Measurements from ENCODE around the gene PDE6B. TPM values are rescaled to one million over a fixed set of nuclear protein-coding genes. Genes with fewer than 3 reads are reported as not detected.

PDE6B gene
- polyA plus RNA-seq, 1 donor (not counting 4 experiments of a cell fraction or from before 2014, with no cell fraction given): not detected

DNA sequence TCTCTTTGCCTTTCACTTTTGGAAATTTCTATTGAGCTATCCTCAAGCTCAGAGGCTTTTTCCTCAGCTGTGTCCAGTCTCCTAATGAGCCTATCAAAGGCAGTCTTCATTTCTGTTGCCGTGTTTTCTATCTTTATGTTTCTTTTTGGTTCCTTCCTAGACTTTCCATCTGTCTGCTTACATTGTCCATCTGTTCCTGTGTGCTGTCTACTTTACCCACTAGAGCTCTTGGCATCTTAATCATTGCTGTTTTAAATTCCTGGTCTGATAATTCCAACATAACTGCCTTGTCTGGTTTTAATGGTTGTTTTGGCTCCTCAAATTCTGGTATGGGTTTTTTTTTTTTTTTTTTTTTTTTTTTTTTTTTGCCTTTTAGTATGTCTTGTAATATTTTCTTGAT, 9.3 kb upstream of the PDE6B start:
- Histone ChIP-seq H2AFZ (ENCODE audit: control insufficient read depth, low read length) (no peak overlapping the region), H3K9me3 (ENCODE audit: control insufficient read depth, low read depth, low read length) (no peaks in the 10 kb centered on the region), H3K4me1 (ENCODE audit: control insufficient read depth, extremely low read depth, insufficient read depth, low read length) (peaks cover 5% of the 10 kb centered on the region), H3K9ac (ENCODE audit: control insufficient read depth, extremely low read depth, insufficient read depth, low read length) (no peak overlapping the region), H3K27me3 (ENCODE audit: control insufficient read depth, extremely low read depth, insufficient read depth, low read length) (peaks cover 23% of the 10 kb centered on the region), H3K79me2 (ENCODE audit: control insufficient read depth, insufficient read depth, low read length) (no peaks in the 10 kb centered on the region), H3K27ac (ENCODE audit: control insufficient read depth, insufficient read depth, low read length) (no peak overlapping the region), H3K4me2 (ENCODE audit: control insufficient read depth, extremely low read depth, insufficient read depth, low read depth, low read length) (no peak overlapping the region), H3K4me3 (ENCODE audit: control insufficient read depth in 2 of 3, extremely low read depth in 1 of 3, insufficient read depth in 2 of 3, low read depth in 1 of 3, low read length in 3 of 3) (no peak overlapping the region), H3K36me3 (ENCODE audit: control insufficient read depth in 2 of 2, extremely low read depth in 1 of 2, insufficient read depth in 2 of 2, low read length in 2 of 2) (no peaks in the 10 kb centered on the region), H3K9me1 (ENCODE audit: control insufficient read depth, extremely low read depth, insufficient read depth, low read length) (no peaks in the 10 kb centered on the region), H4K20me1 (ENCODE audit: control insufficient read depth, extremely low read depth, insufficient read depth, low read length) (no peaks in the 10 kb centered on the region)
- FAIRE-seq (no peak), DNase-seq (ENCODE audit: low read depth, low spot score) (no peak)
- TF ChIP-seq EZH2 (IDR thresholded peaks at IDR 0.05; ENCODE audit: low read length) (no peak), CTCF (optimal IDR thresholded peaks at IDR 0.05 in 1 of 3, IDR thresholded peaks at IDR 0.05 in 1 of 3, conservative IDR thresholded peaks at IDR 0.05 in 1 of 3; ENCODE audit: extremely low read depth in 1 of 3, insufficient read depth in 2 of 3, low read length in 3 of 3) (no peak)
- dilution Hi-C loops (cut with MboI; ENCODE audit: extremely low pct_ligation_motif_present, low sequenced_read_pairs): no loop called here

DNA sequence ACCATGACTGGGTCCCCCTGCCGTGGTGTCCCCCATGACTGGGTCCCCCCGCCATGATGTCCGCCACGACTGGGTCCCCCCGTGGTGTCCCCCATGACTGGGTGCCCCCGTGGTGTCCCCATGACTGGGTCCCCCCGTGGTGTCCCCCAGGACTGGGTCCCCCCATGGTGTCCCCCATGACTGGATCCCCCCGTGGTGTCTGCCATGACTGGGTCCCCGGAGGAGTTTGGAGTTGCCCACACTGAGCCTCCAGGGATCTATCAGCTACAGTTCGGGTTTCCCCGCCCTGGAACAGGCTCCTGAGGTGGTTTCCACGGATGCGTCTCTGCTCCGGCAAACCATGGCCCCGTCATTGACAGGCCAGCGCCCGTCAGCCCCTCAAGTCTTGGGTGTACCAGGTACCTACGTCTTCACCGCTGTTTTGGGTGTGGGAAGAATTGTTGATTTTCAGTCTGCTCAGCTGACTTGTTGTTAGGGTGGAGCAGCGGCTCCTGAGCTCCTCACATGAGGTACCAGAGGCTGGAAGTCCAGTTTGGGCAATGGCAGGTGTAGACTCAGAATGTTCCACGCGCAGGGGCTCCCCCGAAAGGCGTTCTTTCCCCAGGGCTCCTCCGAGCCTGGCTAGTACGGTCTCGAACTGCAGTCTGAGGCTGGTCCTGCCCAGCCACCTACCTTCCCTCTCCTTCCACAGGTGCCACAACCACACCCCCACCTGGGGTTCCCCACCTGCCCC, 8.3 kb upstream of the PDE6B start:
- no peaks in the 10 kb centered on the region for H3K79me2 ChIP-seq (ENCODE audit: control insufficient read depth, insufficient read depth, low read length)
- H4K20me1 ChIP-seq (ENCODE audit: control insufficient read depth, extremely low read depth, insufficient read depth, low read length): no peaks in the 10 kb centered on the region
- no peak overlapping the region for H3K4me3 ChIP-seq (ENCODE audit: control insufficient read depth in 2 of 3, extremely low read depth in 1 of 3, insufficient read depth in 2 of 3, low read depth in 1 of 3, low read length in 3 of 3)
- no peaks in the 10 kb centered on the region for H3K36me3 ChIP-seq (ENCODE audit: control insufficient read depth in 2 of 2, extremely low read depth in 1 of 2, insufficient read depth in 2 of 2, low read length in 2 of 2)
- no peaks in the 10 kb centered on the region for H3K9me1 ChIP-seq (ENCODE audit: control insufficient read depth, extremely low read depth, insufficient read depth, low read length)
- dilution Hi-C loops (cut with MboI; ENCODE audit: extremely low pct_ligation_motif_present, low sequenced_read_pairs): no loop called here
- peaks cover 16% of the 10 kb centered on the region for H3K27me3 ChIP-seq (ENCODE audit: control insufficient read depth, extremely low read depth, insufficient read depth, low read length)
- H3K9me3 ChIP-seq (ENCODE audit: control insufficient read depth, low read depth, low read length): no peaks in the 10 kb centered on the region
- DNase-seq (ENCODE audit: low read depth, low spot score) (no peak), FAIRE-seq (no peak)
- peaks cover 5% of the 10 kb centered on the region for H3K4me1 ChIP-seq (ENCODE audit: control insufficient read depth, extremely low read depth, insufficient read depth, low read length)
- H3K27ac ChIP-seq (ENCODE audit: control insufficient read depth, insufficient read depth, low read length): no peak overlapping the region
- TF ChIP-seq EZH2 (IDR thresholded peaks at IDR 0.05; ENCODE audit: low read length): no peak
- no peak for TF ChIP-seq CTCF (optimal IDR thresholded peaks at IDR 0.05 in 1 of 3, IDR thresholded peaks at IDR 0.05 in 1 of 3, conservative IDR thresholded peaks at IDR 0.05 in 1 of 3; ENCODE audit: extremely low read depth in 1 of 3, insufficient read depth in 2 of 3, low read length in 3 of 3)
- no peak overlapping the region for H2AFZ ChIP-seq (ENCODE audit: control insufficient read depth, low read length)
- H3K4me2 ChIP-seq (ENCODE audit: control insufficient read depth, extremely low read depth, insufficient read depth, low read depth, low read length): no peak overlapping the region
- no peak overlapping the region for H3K9ac ChIP-seq (ENCODE audit: control insufficient read depth, extremely low read depth, insufficient read depth, low read length)

Data from keratinocyte (primary cell).